Measurements from ENCODE around the gene PFDN4. TPM values are rescaled to one million over a fixed set of nuclear protein-coding genes. Genes with fewer than 3 reads are reported as not detected.
A peak's percentile ranks its signal among the peaks of the same experiment; 100 is the strongest.

Gene PFDN4
- total and polyA plus RNA-seq, 2 of the 13 experiments (the other 11 are each of a cell fraction or from before 2014, with no cell fraction given) = 59.8 to 227 TPM

DNA sequence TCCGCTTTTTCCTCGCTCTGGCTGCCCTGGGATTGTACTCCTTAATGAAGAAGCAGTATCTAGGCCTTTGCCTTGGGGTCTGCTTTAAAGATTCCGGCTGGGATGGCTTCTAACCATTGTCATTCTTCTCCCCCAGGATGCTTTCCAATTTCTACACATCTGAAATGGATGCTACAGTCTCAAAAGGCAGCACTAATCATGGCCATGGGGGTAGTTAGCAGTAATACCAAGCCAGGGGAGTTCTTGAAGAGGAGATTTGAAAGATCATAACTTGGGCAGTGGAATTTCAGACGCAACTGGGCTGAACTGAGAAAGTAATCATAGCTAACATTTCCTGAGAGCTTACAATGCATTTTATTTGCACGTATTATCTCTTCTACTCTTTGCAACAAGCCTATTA is 3.4 kb upstream of the PFDN4 start:
- in situ Hi-C loops (cut with HindIII; ENCODE audit: extremely low pct_ligation_motif_present, low pct_unique_long_range_greater_than_20kb) = loop anchor here (10.0 to 25.0 kb wide), 2 partner anchors 630 to 1117 kb away; no protein-coding TSS in a partner anchor
- 60% methylated on average over 5 of the region's 5 CpGs for WGBS (ENCODE audit: low lambda C conversion rate)
- Histone ChIP-seq H3K9me3 (ENCODE audit: low read length) (no peaks in the 10 kb centered on the region), H3K36me3 (replicated peaks in 1 of 2; ENCODE audit: control insufficient read depth in 1 of 2, insufficient read depth in 2 of 2, low read length in 2 of 2) (no peaks in the 10 kb centered on the region), H3K79me2 (ENCODE audit: insufficient read depth, low read length) (peaks cover 14% of the 10 kb centered on the region), H2AFZ (ENCODE audit: low read length) (no peak overlapping the region), H3K9ac (ENCODE audit: insufficient read depth, low read depth, low read length) (no peak overlapping the region), H3K4me2 (ENCODE audit: low read depth, low read length) (peak overlapping the region; percentile 35), H3K4me1 (ENCODE audit: insufficient read depth, low read length) (peaks cover 32% of the 10 kb centered on the region), H3K27me3 (ENCODE audit: control insufficient read depth in 1 of 2, insufficient read depth in 2 of 2, low read length in 2 of 2) (peaks cover 0 to 14% of the 10 kb centered on the region in 2 experiments; a peak in 1 of 5 replicates), H3K4me3 (replicated peaks in 1 of 3; ENCODE audit: insufficient read depth in 1 of 3, low read depth in 2 of 3, low read length in 3 of 3) (peak overlapping the region in 1 of 3 experiments; percentile 1; a peak in 1 of 6 replicates), H4K20me1 (ENCODE audit: insufficient read depth, low read length) (peaks cover 8% of the 10 kb centered on the region; the same call in 1 of the 2 replicates), H3K27ac (ENCODE audit: extremely low read length, insufficient read depth, low read length) (no peak overlapping the region)
- intact Hi-C loops (cut with micrococcal nuclease; ENCODE audit: unreplicated experiment) = no loop called here
- BruUV-seq (replicated peaks) = no TSS peak
- ATAC-seq = no peak
- ChIA-PET POLR2A (interaction anchor here (1.3 kb wide), 1 partner anchor 9 kb away, joined by 4 read pairs; no protein-coding TSS in a partner anchor), CTCF (ENCODE audit: low intra/inter-chr PET ratio, low total read pairs) (no interaction called here)
- DNase-seq (ENCODE audit: low spot score) = no peak
- no peak for FAIRE-seq
- TF ChIP-seq MZF1 (CRISPR knock-in tag; IDR thresholded peaks at IDR 0.05; ENCODE audit: borderline replicate concordance) (0 out of 2 replicates have a peak, but pooled peaks have one; percentile 10), THYN1 (CRISPR knock-in tag; IDR thresholded peaks at IDR 0.05; ENCODE audit: borderline replicate concordance, low read depth) (no peak), ZNF224 (CRISPR knock-in tag; IDR thresholded peaks at IDR 0.05) (0 out of 2 replicates have a peak, but pooled peaks have one; percentile 14)

DNA sequence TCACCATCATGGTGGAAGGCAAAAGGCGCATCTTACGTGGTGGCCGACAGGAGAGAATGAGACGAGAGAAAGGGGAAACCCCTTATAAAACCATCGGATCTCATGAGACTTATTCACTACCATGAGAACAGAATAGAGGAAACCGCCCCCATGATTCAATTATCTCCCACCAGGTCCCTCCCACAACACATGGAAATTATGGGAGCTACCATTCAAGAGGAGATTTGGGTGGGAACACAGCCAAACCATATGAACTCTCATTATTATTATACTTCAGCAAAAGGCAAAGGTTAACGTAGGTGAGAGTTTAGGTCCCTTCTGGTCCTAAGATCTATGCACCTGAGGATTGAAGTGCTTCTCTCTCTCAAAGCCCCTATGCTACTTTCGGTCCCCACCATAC is 2.4 kb upstream of the PFDN4 start:
- Histone ChIP-seq H3K27ac (ENCODE audit: extremely low read length, insufficient read depth, low read length) (no peak overlapping the region), H2AFZ (ENCODE audit: low read length) (no peak overlapping the region), H3K4me1 (ENCODE audit: insufficient read depth, low read length) (peaks cover 38% of the 10 kb centered on the region), H4K20me1 (ENCODE audit: insufficient read depth, low read length) (peaks cover 15% of the 10 kb centered on the region; the same call in 1 of the 2 replicates), H3K4me3 (replicated peaks in 1 of 3; ENCODE audit: insufficient read depth in 1 of 3, low read depth in 2 of 3, low read length in 3 of 3) (no peak overlapping the region), H3K27me3 (ENCODE audit: control insufficient read depth in 1 of 2, insufficient read depth in 2 of 2, low read length in 2 of 2) (peaks cover 0 to 11% of the 10 kb centered on the region in 2 experiments; a peak in 1 of 5 replicates), H3K4me2 (ENCODE audit: low read depth, low read length) (no peak overlapping the region), H3K79me2 (ENCODE audit: insufficient read depth, low read length) (peaks cover 24% of the 10 kb centered on the region), H3K36me3 (replicated peaks in 1 of 2; ENCODE audit: control insufficient read depth in 1 of 2, insufficient read depth in 2 of 2, low read length in 2 of 2) (0 out of 5 replicates have a peak, but pooled peaks cover 0 to under 1% of the 10 kb centered on the region in 2 experiments), H3K9ac (ENCODE audit: insufficient read depth, low read depth, low read length) (no peak overlapping the region), H3K9me3 (ENCODE audit: low read length) (no peaks in the 10 kb centered on the region)
- POLR2A ChIA-PET = interaction anchor here (1.3 to 1.4 kb wide), 2 partner anchors 10 to 72 kb away, joined by 3 to 4 read pairs; no protein-coding TSS in a partner anchor
- no TSS peak for BruUV-seq (replicated peaks)
- WGBS (ENCODE audit: low lambda C conversion rate) = 71% methylated on average over 8 of the region's 8 CpGs
- CTCF ChIA-PET (ENCODE audit: low intra/inter-chr PET ratio, low total read pairs) = no interaction called here
- FAIRE-seq (no peak), DNase-seq (ENCODE audit: low spot score) (no peak), ATAC-seq (no peak)
- intact Hi-C loops (cut with micrococcal nuclease; ENCODE audit: unreplicated experiment) (no loop called here), in situ Hi-C loops (cut with HindIII; ENCODE audit: extremely low pct_ligation_motif_present, low pct_unique_long_range_greater_than_20kb) (loop anchor here (10.0 to 25.0 kb wide), 2 partner anchors 631 to 1118 kb away; no protein-coding TSS in a partner anchor)
- TF ChIP-seq U2AF1 (optimal IDR thresholded peaks at IDR 0.05; ENCODE audit: low read depth, low read length) = no peak
- no peak for TF ChIP-seq PITX1 (CRISPR knock-in tag; IDR thresholded peaks at IDR 0.05)
- TF ChIP-seq, protein P1, sequence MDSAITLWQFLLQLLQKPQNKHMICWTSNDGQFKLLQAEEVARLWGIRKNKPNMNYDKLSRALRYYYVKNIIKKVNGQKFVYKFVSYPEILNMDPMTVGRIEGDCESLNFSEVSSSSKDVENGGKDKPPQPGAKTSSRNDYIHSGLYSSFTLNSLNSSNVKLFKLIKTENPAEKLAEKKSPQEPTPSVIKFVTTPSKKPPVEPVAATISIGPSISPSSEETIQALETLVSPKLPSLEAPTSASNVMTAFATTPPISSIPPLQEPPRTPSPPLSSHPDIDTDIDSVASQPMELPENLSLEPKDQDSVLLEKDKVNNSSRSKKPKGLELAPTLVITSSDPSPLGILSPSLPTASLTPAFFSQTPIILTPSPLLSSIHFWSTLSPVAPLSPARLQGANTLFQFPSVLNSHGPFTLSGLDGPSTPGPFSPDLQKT (CRISPR knock-in tag; IDR thresholded peaks at IDR 0.05; ENCODE audit: borderline replicate concordance) = no peak
- no peak for TF ChIP-seq GABPB1 (CRISPR knock-in tag; IDR thresholded peaks at IDR 0.05)
- TF ChIP-seq, protein P2, sequence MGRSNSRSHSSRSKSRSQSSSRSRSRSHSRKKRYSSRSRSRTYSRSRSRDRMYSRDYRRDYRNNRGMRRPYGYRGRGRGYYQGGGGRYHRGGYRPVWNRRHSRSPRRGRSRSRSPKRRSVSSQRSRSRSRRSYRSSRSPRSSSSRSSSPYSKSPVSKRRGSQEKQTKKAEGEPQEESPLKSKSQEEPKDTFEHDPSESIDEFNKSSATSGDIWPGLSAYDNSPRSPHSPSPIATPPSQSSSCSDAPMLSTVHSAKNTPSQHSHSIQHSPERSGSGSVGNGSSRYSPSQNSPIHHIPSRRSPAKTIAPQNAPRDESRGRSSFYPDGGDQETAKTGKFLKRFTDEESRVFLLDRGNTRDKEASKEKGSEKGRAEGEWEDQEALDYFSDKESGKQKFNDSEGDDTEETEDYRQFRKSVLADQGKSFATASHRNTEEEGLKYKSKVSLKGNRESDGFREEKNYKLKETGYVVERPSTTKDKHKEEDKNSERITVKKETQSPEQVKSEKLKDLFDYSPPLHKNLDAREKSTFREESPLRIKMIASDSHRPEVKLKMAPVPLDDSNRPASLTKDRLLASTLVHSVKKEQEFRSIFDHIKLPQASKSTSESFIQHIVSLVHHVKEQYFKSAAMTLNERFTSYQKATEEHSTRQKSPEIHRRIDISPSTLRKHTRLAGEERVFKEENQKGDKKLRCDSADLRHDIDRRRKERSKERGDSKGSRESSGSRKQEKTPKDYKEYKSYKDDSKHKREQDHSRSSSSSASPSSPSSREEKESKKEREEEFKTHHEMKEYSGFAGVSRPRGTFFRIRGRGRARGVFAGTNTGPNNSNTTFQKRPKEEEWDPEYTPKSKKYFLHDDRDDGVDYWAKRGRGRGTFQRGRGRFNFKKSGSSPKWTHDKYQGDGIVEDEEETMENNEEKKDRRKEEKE (IDR thresholded peaks at IDR 0.05) = no peak
- TF ChIP-seq ZSCAN25 (CRISPR knock-in tag; IDR thresholded peaks at IDR 0.05) = no peak
- no peak for TF ChIP-seq ATAD3A (CRISPR knock-in tag; IDR thresholded peaks at IDR 0.05)
- TF ChIP-seq, protein P3, sequence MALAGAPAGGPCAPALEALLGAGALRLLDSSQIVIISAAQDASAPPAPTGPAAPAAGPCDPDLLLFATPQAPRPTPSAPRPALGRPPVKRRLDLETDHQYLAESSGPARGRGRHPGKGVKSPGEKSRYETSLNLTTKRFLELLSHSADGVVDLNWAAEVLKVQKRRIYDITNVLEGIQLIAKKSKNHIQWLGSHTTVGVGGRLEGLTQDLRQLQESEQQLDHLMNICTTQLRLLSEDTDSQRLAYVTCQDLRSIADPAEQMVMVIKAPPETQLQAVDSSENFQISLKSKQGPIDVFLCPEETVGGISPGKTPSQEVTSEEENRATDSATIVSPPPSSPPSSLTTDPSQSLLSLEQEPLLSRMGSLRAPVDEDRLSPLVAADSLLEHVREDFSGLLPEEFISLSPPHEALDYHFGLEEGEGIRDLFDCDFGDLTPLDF (CRISPR knock-in tag; IDR thresholded peaks at IDR 0.05) = no peak
- no peak for TF ChIP-seq TP53 (CRISPR knock-in tag; conservative IDR thresholded peaks at IDR 0.05)
- TF ChIP-seq ZNF224 (CRISPR knock-in tag; IDR thresholded peaks at IDR 0.05) = no peak
- no peak for TF ChIP-seq ZNF550 (CRISPR knock-in tag; IDR thresholded peaks at IDR 0.05; ENCODE audit: borderline replicate concordance)
